HFF-Myc (cell line): ENCODE results near the gene MXRA7.

Source experiments
- DNase-seq: peaks from one replicate; pipeline ENCODE4 v3.0.0-alpha.2; 2011; ENCODE audit warnings: low read depth; ENCODE audit errors: extremely low read depth
- H3K4me3 ChIP-seq: replicated peaks from 2 replicates; pipeline ENCODE4 v1.5.1; 2011; ENCODE audit warnings: low read depth, mild to moderate bottlenecking, control low read depth, low read length
- TF ChIP-seq, protein P1 (sequence below): IDR thresholded peaks from 2 replicates; pipeline ENCODE4 v1.5.1; 2012; ENCODE audit warnings: mild to moderate bottlenecking, low read depth, low read length, control low read depth; ENCODE audit errors: missing control alignments

Gene MXRA7

DNA sequence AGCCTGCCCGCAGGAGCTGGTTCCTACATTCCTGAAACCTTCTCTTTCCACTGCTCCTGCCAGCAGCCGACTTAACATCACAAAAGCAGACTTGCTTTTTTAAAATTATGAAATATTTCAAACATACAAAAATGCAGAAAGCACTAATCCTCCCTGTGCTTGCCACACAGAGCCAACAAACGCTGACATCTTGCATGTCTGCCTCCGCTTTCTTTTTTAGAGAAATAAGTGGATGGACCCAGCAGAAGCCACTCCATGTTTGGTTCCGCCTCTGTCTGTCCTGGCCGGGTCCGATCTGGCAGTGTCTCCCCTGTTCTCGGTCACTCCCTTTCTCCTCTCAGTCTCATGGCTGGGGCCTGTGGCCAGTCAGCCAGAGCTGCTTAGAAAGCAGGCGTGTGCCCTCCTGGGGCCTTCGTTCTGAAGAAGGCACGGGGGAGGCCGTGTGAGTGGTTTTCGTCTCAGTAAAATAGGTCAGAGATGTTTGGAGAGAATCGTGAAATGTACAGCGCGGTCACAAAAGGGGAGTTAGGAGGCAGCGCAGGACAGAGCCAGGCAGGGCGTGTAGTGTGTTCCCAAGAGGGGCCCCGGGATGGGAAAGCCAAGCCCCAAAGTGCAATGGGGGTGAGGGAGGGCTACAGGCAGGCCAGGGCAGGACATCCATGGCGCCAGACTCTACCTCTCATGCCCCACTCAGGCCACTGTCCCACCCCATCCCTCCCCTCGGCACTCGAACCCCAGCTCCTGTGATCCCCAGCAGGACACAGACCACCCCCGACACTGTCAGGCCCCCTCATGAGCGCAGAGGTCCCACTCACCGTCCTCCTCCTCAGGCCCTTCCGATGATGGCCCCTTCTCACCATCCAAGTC lies 23.2 kb downstream of the MXRA7 start:
- DNase-seq = no peak
- H3K4me3 ChIP-seq = no peak overlapping the region
- TF ChIP-seq, protein P1, sequence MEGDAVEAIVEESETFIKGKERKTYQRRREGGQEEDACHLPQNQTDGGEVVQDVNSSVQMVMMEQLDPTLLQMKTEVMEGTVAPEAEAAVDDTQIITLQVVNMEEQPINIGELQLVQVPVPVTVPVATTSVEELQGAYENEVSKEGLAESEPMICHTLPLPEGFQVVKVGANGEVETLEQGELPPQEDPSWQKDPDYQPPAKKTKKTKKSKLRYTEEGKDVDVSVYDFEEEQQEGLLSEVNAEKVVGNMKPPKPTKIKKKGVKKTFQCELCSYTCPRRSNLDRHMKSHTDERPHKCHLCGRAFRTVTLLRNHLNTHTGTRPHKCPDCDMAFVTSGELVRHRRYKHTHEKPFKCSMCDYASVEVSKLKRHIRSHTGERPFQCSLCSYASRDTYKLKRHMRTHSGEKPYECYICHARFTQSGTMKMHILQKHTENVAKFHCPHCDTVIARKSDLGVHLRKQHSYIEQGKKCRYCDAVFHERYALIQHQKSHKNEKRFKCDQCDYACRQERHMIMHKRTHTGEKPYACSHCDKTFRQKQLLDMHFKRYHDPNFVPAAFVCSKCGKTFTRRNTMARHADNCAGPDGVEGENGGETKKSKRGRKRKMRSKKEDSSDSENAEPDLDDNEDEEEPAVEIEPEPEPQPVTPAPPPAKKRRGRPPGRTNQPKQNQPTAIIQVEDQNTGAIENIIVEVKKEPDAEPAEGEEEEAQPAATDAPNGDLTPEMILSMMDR = no peak

DNA sequence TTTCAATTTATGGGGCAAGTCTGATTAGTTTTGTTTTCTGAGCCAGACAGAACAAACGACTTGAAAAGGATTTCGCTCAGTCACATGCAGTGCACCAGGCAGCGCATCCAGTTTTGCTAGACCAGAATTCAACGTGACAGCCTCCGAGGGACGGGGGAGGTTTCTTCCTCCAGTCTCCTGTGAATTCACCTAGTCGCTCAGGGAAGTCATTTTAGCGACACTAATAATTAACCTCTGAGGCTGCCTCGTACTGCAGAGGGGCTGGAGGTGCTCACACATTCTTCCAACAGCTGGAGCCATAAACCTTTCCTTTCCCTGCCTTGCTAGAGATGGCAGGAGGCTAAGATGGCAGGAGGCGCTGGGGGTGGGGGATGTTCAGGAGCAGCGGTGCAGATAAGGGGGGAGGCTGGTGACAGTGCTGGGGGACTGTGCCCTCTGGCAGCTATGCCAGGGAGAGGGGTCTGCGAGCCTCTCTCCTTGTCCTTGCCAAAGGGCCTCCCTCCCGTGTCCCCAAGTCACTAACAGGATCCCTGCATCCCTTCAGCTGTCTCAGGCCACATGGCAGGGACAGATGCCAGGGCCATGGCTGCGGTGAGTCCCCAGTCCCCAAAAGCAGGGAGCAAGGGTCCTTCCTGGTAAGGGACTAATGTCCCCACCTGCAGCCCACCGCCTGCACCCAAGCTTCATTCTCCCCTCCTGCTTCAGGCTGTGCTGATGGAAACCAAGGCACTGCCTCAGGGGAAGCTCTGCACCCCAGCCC lies 24.0 kb downstream of the MXRA7 start:
- H3K4me3 ChIP-seq = no peak overlapping the region
- DNase-seq = no peak
- TF ChIP-seq, protein P1 = no peak

DNA sequence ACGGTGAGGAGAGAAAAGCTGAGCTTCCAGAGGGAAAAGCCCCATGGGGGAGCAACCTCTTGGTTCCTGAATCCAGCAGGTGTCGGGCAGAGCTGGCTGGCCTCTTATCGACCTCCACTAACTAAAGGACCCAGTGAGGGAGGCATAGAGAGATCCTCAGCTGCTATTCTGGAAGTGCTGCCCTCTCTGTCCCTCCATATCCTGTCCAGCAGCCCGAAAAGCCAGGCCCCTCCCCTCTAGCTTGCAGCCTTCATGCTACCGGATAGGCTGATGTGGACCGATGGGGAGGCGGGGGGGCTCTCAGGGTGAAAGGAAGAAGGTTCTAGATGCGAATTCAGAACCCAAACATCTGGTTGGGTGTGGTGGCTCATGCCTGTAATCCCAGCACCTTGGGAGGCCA lies 24.9 kb downstream of the MXRA7 start:
- no peak overlapping the region for H3K4me3 ChIP-seq
- no peak for DNase-seq
- TF ChIP-seq, protein P1 = no peak

DNA sequence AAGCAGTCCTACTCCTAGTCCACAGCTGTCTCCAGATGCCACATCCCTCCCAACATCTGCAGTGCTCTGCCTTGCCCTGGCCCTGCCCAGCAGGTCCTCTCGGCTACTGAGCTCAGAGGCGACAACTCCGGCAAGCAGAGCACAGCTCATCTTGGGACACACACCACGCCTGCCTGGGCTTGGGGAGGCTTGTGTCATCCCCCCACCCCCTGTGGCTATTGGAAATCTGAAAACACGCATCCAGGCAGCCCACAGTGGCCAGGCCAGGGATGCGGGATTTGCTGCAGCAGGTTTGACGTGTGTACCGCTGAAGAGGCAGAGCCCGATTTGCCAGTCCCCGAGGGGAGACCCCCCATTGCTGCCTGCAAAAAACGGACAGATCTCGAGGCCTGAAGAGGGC lies 25.4 kb downstream of the MXRA7 start:
- DNase-seq = no peak
- H3K4me3 ChIP-seq = no peak overlapping the region
- TF ChIP-seq, protein P1 = no peak

DNA sequence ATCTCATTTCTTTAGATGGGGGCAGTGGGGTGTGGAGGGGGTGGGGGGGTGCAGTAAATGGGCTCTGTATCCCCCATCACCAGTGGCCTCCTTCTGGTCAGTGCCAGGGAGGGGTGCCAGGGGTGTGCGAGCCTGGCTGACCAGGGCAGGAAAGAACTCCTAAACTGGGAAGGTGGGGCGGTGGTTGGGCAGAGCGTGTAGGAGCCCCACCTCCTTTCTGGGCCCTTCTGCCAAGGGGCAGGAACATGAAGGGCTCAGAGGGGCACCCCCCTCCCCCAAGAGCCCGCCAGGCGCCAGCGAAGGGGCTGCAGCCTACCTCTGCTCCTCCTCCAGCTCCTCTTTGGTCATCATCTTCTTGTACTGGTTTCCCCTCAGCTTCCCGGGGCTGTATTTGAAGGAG lies 26.0 kb downstream of the MXRA7 start:
- H3K4me3 ChIP-seq = no peak overlapping the region
- DNase-seq = no peak
- TF ChIP-seq, protein P1 = no peak

DNA sequence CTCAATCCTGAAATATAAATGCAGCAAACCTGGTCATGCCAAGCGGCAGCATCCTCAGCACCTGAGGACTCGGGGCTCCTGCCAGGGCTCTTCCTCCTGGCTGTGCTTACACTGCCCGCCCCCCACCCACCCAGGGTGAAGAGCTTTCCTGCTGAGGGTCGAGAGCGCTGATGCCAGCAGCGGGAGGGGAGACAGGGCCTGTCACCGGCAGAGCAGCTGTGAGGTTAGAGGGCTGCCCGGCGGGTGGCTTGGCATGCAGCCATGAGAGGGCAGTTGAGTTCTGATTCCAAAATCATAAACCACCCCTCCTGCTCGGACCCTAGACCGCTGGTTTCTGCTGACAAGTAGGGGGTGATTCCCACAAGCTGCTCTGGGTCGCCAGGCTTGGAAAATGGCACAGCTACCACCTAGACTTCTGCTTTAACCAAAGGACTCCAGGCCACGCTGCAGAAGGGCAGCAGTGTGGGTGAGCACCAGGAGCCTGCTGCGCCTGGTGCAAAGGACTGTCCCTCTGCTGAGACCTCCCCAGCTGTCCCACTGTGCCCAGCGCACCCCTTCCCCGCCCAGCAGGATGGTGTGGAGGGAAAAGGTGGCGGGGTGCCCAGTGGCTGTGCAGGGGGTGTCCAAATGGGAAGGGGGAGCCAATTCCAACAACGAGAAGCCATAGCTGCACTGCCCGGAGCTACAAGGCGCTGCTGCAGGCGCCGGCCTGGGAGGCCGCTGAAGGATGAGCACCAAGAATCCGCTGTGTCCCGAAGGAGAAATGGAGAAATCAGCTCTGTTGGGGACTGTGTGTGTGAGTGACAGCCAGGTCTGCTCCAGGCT lies 26.6 kb downstream of the MXRA7 start:
- DNase-seq = no peak

More for the DNA sequence above, 26.6 kb downstream of the MXRA7 start:
- H3K4me3 ChIP-seq = no peak overlapping the region
- TF ChIP-seq, protein P1 = no peak
